ENCODE results near the gene CREBL2. TPM values are rescaled to one million over a fixed set of nuclear protein-coding genes. Genes with fewer than 3 reads are reported as not detected.
"Not testable (repeated sequence)": the region's sequence is repeated elsewhere in the genome, so short reads cannot be mapped to it uniquely, and the experiment has no call there.

The CREBL2 gene, protein sequence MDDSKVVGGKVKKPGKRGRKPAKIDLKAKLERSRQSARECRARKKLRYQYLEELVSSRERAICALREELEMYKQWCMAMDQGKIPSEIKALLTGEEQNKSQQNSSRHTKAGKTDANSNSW
- total RNA-seq (2014; rRNA removed; shearing (Covaris generic)): 7.8 and 19.0 TPM in 2 replicates

DNA sequence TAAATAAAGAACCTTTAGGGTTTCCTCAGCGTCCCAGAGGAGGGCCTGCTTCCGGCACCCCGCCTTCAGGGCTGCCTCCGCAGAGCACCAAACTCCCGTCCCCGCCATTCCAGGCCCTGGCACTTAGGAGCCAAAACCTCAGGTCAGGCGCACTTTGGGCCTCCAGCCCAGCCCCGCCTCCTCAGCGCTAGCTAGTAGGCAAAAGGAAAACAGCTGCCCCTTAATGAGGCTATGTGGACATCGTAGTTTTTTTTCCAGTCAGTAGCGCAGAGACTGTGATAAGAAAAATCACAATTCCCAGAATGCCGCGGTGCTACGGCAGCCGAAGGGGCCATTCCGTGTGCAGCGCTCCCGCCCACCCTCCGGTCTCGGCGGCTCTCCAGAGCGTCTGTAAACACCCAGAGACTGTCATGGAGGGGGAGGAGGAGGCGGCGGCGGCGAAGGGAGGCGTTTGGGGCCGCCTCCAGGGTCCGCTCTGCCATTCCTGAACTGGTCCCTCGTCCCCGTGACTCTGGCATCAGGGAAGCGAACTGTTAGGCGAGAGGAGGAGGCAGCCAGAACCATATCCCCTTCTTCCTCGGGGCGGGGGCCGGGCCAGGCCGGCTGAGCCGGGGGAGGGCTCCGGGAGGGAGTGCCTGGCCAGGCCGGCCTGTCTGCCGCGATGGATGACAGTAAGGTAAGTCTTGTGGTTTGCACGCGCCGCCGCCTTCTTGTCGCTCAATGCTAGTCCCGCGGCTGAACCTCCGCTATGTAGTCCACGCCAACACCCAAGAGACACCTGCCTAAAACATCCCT lies at the start of gene CREBL2:
Gene CREBL2 (plus strand): TSS at position 365 of the 795 bp plus-strand sequence. CDS start 297 bp downstream, at position 662.
- DNase-seq (ENCODE audit: low spot score): peak; percentile 95
- in situ Hi-C loops (cut with HindIII; ENCODE audit: low sequenced_read_pairs): no loop called here

DNA sequence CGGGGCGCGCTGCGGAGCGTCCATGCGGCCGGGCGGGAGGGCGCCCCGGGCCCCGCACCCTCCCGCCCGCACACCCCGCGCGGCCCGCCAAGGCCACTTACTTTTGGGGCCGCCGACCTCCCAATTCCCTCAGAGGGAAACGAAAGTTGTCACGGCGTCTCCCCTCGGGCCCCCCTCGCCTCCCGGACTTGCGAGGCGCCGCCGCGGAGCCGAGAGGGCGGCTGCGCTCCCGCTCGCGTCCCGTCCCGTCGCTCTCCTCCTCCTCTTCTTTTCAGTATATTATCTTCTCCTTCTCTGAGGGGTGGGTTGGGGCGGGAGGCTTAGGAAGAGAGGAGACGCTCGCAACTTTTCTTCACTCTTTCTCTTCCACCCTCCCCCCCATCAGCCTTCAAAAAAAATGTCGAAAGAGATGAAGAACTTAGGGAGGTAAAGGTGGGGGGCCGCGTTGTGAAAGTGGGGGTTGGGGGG lies 49.6 kb upstream of the CREBL2 start:
- in situ Hi-C loops (cut with HindIII; ENCODE audit: low sequenced_read_pairs): no loop called here
- no peak for DNase-seq (ENCODE audit: low spot score)

DNA sequence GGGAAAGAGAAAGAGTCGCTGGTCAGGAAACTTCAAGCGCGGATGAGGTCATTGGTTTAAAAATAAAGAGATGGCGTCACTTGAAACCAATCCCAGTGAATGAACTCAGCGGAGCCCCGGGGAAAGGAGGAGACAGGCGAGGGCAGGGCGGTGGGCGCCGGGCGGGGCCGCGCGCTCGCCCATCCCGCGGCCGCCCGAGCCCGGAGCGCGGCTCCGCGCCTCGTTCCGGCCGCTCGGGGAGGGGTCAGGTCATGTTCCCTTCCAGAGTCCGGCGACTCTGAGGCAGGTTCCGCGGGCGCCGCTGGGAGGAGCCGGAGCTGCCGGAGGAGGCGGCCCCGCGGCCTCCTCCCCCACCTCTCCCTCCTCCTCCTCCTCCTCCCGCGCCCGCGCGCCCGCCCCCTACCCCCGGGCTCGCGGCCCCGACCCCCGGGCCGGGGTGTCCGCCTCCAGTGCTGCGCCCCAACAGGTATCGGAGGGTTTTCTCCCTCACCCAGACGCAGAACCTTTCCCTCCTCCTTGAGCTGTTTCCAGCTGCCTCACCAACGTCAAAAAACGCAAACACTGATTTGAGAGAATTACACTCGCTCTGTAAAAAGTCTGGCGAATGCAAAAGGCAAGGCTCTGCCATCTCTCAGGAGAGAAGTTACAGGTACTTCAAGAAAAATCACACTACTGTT lies 49.0 kb upstream of the CREBL2 start, which contains the start of gene DUSP16:
Gene DUSP16 (minus strand): TSS at position 279 of the 677 bp plus-strand sequence. CDS start 41,765 bp downstream, outside the sequence.
- in situ Hi-C loops (cut with HindIII; ENCODE audit: low sequenced_read_pairs): no loop called here
- DNase-seq (ENCODE audit: low spot score): peak; percentile 94

- peak; percentile 42 for DNase-seq (ENCODE audit: low spot score)
- in situ Hi-C loops (cut with HindIII; ENCODE audit: low sequenced_read_pairs): no loop called here
Observed at GRCh38 chr12:12563290-12563928, 48.3 kb upstream of the CREBL2 start.

- in situ Hi-C loops (cut with HindIII; ENCODE audit: low sequenced_read_pairs): no loop called here
Observed at GRCh38 chr12:12564911-12565310, 46.8 kb upstream of the CREBL2 start.

DNA sequence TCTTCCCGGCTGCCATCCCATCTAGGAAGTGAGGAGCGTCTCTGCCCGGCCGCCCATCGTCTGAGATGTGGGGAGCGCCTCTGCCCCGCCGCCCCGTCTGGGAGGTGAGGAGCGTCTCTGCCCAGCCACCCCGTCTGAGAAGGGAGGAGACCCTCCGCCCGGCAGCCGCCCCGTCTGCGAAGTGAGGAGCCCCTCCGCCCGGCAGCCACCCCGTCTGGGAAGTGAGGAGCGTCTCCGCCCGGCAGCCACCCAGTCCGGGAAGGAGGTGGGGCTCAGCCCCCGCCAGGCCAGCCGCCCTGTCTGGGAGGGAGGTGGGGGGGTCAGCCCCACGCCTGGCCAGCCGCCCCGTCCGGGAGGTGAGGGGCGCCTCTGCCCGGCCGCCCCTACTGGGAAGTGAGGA lies 45.7 kb upstream of the CREBL2 start:
- in situ Hi-C loops (cut with HindIII; ENCODE audit: low sequenced_read_pairs): not testable (repeated sequence)

More at GRCh38 chr12:12564911-12565310, 46.8 kb upstream of the CREBL2 start:
- DNase-seq (ENCODE audit: low spot score): no peak

DNA sequence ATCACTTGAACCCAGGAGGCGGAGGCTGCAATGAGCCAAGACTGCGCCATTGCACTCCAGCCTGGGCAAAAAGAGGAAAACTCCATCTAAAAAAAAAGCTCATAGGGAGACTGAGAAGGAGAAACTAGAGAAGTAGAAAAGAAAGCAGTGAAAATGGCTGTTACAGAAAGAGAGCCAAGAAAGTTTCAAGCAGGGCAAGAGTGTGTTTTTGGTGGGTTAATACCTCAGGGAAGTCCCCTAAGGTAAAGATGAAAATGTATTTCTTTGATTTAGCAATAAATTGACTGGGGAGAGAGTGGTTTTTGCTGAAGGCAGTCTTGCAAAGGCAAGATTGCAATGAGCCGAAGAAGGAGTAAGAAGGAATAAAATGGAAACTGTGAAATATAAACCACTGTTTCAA lies 39.0 kb upstream of the CREBL2 start:
- no peak for DNase-seq (ENCODE audit: low spot score)
- in situ Hi-C loops (cut with HindIII; ENCODE audit: low sequenced_read_pairs): no loop called here

More for the DNA sequence above, 45.7 kb upstream of the CREBL2 start:
- not testable (repeated sequence) for DNase-seq (ENCODE audit: low spot score)

DNA sequence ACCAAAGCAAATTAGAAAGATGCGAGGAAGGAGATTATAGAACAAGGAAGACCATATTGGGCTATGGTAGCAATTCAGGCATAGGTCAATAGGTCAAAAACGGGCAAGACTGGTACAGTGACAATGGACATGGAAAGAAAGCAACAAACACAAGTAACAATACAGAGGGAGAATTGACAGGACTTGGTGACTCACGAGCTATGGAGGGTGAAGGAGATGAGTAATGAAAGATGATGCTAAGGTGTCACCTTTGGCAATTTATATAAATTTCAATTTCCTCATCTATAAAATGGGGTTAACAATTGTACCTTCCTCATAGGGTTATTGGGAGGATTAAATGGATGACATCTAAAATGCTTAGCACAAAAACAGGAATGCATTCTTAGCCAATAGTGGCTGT lies 33.9 kb upstream of the CREBL2 start:
- DNase-seq (ENCODE audit: low spot score): no peak
- in situ Hi-C loops (cut with HindIII; ENCODE audit: low sequenced_read_pairs): no loop called here

- in situ Hi-C loops (cut with HindIII; ENCODE audit: low sequenced_read_pairs); DNase-seq (ENCODE audit: low spot score): not testable (repeated sequence)
Observed at GRCh38 chr12:12580716-12581115, 31.0 kb upstream of the CREBL2 start.

- DNase-seq (ENCODE audit: low spot score): no peak
- in situ Hi-C loops (cut with HindIII; ENCODE audit: low sequenced_read_pairs): no loop called here
Observed at GRCh38 chr12:12582193-12582881, 29.3 kb upstream of the CREBL2 start.

DNA sequence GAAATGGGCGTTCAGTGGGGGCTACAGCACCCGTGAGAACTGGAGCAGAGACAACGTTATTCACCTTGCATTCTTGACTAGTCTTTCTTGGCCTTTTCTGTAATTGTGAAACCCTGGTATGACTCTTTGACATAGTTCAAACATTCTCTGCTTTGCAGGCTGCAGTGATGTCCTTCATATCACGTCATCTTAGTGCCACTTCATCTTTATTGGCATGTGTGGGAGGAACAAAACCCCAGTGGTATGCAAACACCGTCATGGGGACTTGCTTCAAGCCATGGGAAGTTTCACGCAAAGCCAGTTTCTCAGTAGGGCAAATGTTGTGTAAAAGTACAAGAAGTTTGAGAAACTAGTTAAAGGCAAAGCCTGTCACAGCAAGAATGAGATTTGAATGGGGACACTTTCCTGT lies 28.8 kb upstream of the CREBL2 start:
- no peak for DNase-seq (ENCODE audit: low spot score)
- in situ Hi-C loops (cut with HindIII; ENCODE audit: low sequenced_read_pairs): no loop called here

DNA sequence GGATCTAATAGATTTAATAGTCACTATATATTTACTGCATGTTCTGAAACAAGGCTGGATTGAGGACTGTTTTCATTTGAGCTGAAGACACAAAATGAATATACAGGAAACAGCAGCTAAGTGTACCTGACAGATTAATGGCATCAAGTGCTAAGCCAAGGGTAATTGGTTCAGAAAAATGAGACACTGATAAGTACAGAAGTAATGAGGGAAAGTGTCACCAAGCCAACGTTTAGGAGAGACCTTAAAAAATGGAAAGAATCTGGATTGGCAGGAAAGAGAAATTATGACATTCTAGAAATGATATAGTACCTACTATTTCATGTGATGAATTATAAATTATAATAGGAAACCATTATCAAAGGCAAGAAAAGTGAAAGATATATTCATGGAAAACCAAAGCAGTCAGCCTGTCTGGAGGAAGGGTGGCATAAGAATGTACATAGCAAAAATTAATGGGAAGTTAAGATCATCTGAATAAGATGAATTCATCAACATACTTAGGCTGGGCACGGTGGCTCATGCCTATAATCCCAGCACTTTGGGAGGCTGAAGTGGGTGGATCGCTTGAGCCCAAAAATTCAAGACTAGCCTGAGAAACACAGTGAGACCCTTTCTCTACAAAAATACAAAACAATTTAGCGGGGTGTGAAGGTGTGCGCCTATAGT lies 28.0 kb upstream of the CREBL2 start:
- in situ Hi-C loops (cut with HindIII; ENCODE audit: low sequenced_read_pairs): no loop called here

GRCh38 chr12:12585115-12585863 lies 26.4 kb upstream of the CREBL2 start:
- in situ Hi-C loops (cut with HindIII; ENCODE audit: low sequenced_read_pairs): no loop called here
- no peak for DNase-seq (ENCODE audit: low spot score)

More for the DNA sequence above, 28.0 kb upstream of the CREBL2 start:
- DNase-seq (ENCODE audit: low spot score): no peak

GRCh38 chr12:12586879-12587675 lies 24.6 kb upstream of the CREBL2 start:
- DNase-seq (ENCODE audit: low spot score): no peak
- in situ Hi-C loops (cut with HindIII; ENCODE audit: low sequenced_read_pairs): no loop called here

GRCh38 chr12:12587878-12588277 lies 23.8 kb upstream of the CREBL2 start:
- DNase-seq (ENCODE audit: low spot score): no peak
- in situ Hi-C loops (cut with HindIII; ENCODE audit: low sequenced_read_pairs): no loop called here

GRCh38 chr12:12588436-12588835 lies 23.2 kb upstream of the CREBL2 start:
- in situ Hi-C loops (cut with HindIII; ENCODE audit: low sequenced_read_pairs); DNase-seq (ENCODE audit: low spot score): not testable (repeated sequence)

DNA sequence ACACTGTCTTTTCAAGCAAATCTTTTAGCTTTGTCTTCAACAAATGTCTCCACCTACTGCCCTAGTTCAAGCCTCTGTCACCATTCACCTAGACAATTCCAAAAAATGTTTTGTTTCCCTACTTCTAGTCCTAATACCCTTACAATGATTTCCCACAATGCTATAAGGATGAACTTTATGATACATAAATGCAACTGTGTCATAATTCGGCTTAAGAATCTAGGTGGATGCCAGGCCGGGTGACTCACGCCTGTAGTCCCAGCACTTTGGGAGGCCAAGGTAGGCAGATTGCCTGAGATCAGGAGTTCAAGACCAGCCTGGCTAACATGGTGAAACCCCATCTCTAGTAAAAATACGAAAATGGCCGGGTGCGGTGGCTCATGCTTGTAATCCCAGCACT lies 20.7 kb upstream of the CREBL2 start:
- DNase-seq (ENCODE audit: low spot score): no peak
- in situ Hi-C loops (cut with HindIII; ENCODE audit: low sequenced_read_pairs): no loop called here

Measured in G401 (cell line).